GM23248 (cell line): ENCODE measurements around the gene OGFOD1. TPM values are rescaled to one million over a fixed set of nuclear protein-coding genes. Genes with fewer than 3 reads are reported as not detected.
A peak's percentile ranks its signal among the peaks of the same experiment; 100 is the strongest.

Experiments
- DNase-seq: peaks from one replicate; pipeline ENCODE4 v3.0.0-alpha.2; 2015
- H2AFZ ChIP-seq: fragments of 200-600 bp; sonication (generic); 2 replicates; pipeline ENCODE4 v1.6.1; 2016; ENCODE audit warnings: antibody characterized with exemption
- H3F3A ChIP-seq: fragments of 200-600 bp; sonication (generic); 2 replicates; pipeline ENCODE4 v1.6.1; 2016; ENCODE audit warnings: mild to moderate bottlenecking, antibody characterized with exemption, mixed run types; ENCODE audit not compliant: insufficient read depth
- H3K27ac ChIP-seq: fragments of 200-600 bp; sonication (generic); 2 replicates; pipeline ENCODE4 v1.5.1; 2016; ENCODE audit warnings: mild to moderate bottlenecking
- H3K27me3 ChIP-seq: fragments of 200-600 bp; sonication (generic); replicated peaks from 2 replicates; pipeline ENCODE4 v1.6.1; 2016; ENCODE audit warnings: mild to moderate bottlenecking; ENCODE audit not compliant: insufficient read depth
- H3K36me3 ChIP-seq: fragments of 200-600 bp; sonication (generic); 2 replicates; pipeline ENCODE4 v1.6.1; 2016; ENCODE audit warnings: low read depth, mild to moderate bottlenecking
- H3K4me1 ChIP-seq: fragments of 200-600 bp; sonication (generic); 2 replicates; pipeline ENCODE4 v1.6.1; 2016; ENCODE audit warnings: mild to moderate bottlenecking; ENCODE audit not compliant: insufficient read depth
- H3K4me2 ChIP-seq: fragments of 200-600 bp; sonication (generic); one replicate; pipeline ENCODE4 v1.6.1; 2016; ENCODE audit warnings: mild to moderate bottlenecking; ENCODE audit not compliant: unreplicated experiment
- H3K4me3 ChIP-seq: fragments of 200-600 bp; sonication (generic); 2 replicates; pipeline ENCODE4 v1.5.1; 2016; ENCODE audit warnings: mild to moderate bottlenecking
- H3K79me2 ChIP-seq: fragments of 200-600 bp; sonication (generic); 2 replicates; pipeline ENCODE4 v1.6.1; 2016; ENCODE audit warnings: mild to moderate bottlenecking; ENCODE audit not compliant: insufficient read depth
- H3K9ac ChIP-seq: fragments of 200-600 bp; sonication (generic); 2 replicates; pipeline ENCODE4 v1.6.1; 2016; ENCODE audit warnings: mild to moderate bottlenecking
- H3K9me2 ChIP-seq: fragments of 200-600 bp; sonication (generic); 2 replicates; pipeline ENCODE4 v1.6.1; 2016; ENCODE audit warnings: mixed run types, mild to moderate bottlenecking, moderate library complexity; ENCODE audit not compliant: insufficient read depth
- H3K9me3 ChIP-seq: fragments of 200-600 bp; sonication (generic); one replicate; pipeline ENCODE4 v1.6.1; 2017; ENCODE audit warnings: low read depth
- H4K20me1 ChIP-seq: fragments of 200-600 bp; sonication (generic); 2 replicates; pipeline ENCODE4 v1.6.0; 2016; ENCODE audit not compliant: insufficient read depth
- EZH2 ChIP-seq: fragments of 200-600 bp; sonication (generic); IDR thresholded peaks from 2 replicates; pipeline ENCODE4 v1.6.1; 2018; ENCODE audit warnings: antibody characterized with exemption, mild to moderate bottlenecking; ENCODE audit not compliant: insufficient read depth, poor library complexity, severe bottlenecking
- EZH2phosphoT487 ChIP-seq: fragments of 200-600 bp; sonication (generic); IDR thresholded peaks from 2 replicates; pipeline ENCODE4 v1.6.1; 2018; ENCODE audit warnings: antibody characterized with exemption, moderate library complexity, mild to moderate bottlenecking, low read depth; ENCODE audit not compliant: insufficient read depth
- WGBS, 2 experiments: methylation state at CpG; one replicate each; pipeline ENCODE4 v1.1.6; 2015 to 2017; ENCODE audit warnings: low lambda C conversion rate in 2 of 2, low coverage in 1 of 2; ENCODE audit errors: missing lambda C conversion rate in 2 of 2; 5-methylcytosine and 5-hydroxymethylcytosine counted together
- in situ Hi-C: fragments of 300-500 bp; cut with MboI; formaldehyde crosslinking; loops from 2 replicates; pipeline ENCODE4 v1.15.0; 2020
- polyA plus RNA-seq: library from polyadenylated mRNA; unstranded; fragments of >200 nt; fragmentation: Nextera tagmentation; extraction: Ambion mirVana; gene quantifications from 2 replicates; pipeline ENCODE4 v1.2.1, GENCODE V29; 2016
- total RNA-seq: library from RNA; depleted of rRNA; stranded (reverse); fragments of >200 nt; shearing (Covaris generic); gene quantifications from 2 replicates; pipeline ENCODE4 v1.2.3, GENCODE V29; 2014

OGFOD1 gene
- total and polyA plus RNA-seq, 2 experiments from 2014 or later: 59.1 to 101 TPM

- peaks cover 65% of the 10 kb centered on the region for H3K79me2 ChIP-seq
- H3F3A ChIP-seq: peaks cover 16% of the 10 kb centered on the region
- peaks cover 19% of the 10 kb centered on the region for H3K4me1 ChIP-seq
- WGBS, 2 experiments: 96 to 100% methylated on average over 1 of the region's 1 CpG
- H3K4me2 ChIP-seq: no peak overlapping the region
- H3K9ac ChIP-seq: no peak overlapping the region
- no peak for TF ChIP-seq EZH2
- no peak for TF ChIP-seq EZH2phosphoT487
- no peak for DNase-seq
- no peaks in the 10 kb centered on the region for H4K20me1 ChIP-seq
- H3K4me3 ChIP-seq: no peak overlapping the region
- peaks cover 21% of the 10 kb centered on the region; the same call in 1 of the 2 replicates for H3K36me3 ChIP-seq
- in situ Hi-C loops: no loop called here
- H3K27ac ChIP-seq: no peak overlapping the region
- no peaks in the 10 kb centered on the region for H3K9me3 ChIP-seq
- no peak overlapping the region for H2AFZ ChIP-seq
- H3K9me2 ChIP-seq: no peaks in the 10 kb centered on the region
- no peaks in the 10 kb centered on the region for H3K27me3 ChIP-seq
Observed at GRCh38 chr16:56512025-56512424, 60.7 kb downstream of the OGFOD1 start.

GRCh38 chr16:56513091-56513490 lies 61.7 kb downstream of the OGFOD1 start:
- Histone ChIP-seq H3K4me2 (no peak overlapping the region), H4K20me1 (no peaks in the 10 kb centered on the region), H2AFZ (no peak overlapping the region), H3K27me3 (no peaks in the 10 kb centered on the region), H3K27ac (no peak overlapping the region), H3K36me3 (peaks cover 19% of the 10 kb centered on the region; the same call in 1 of the 2 replicates), H3K9me2 (no peaks in the 10 kb centered on the region), H3K79me2 (peaks cover 75% of the 10 kb centered on the region), H3F3A (peaks cover 5% of the 10 kb centered on the region), H3K9ac (no peak overlapping the region), H3K4me1 (peaks cover 17% of the 10 kb centered on the region), H3K4me3 (no peak overlapping the region), H3K9me3 (no peaks in the 10 kb centered on the region)
- WGBS, 2 experiments: 97 to 98% methylated on average over 2 of the region's 2 CpGs
- in situ Hi-C loops: no loop called here
- no peak for TF ChIP-seq EZH2phosphoT487
- TF ChIP-seq EZH2: no peak
- no peak for DNase-seq

GRCh38 chr16:56513972-56514371 lies 62.6 kb downstream of the OGFOD1 start:
- no peak overlapping the region for H3K27ac ChIP-seq
- DNase-seq: peak; percentile 71
- H3F3A ChIP-seq: peaks cover 5% of the 10 kb centered on the region; the same call in 1 of the 2 replicates
- in situ Hi-C loops: no loop called here
- peaks cover 10% of the 10 kb centered on the region; the same call in 1 of the 2 replicates for H3K36me3 ChIP-seq
- no peak overlapping the region for H3K4me3 ChIP-seq
- H2AFZ ChIP-seq: no peak overlapping the region
- H4K20me1 ChIP-seq: no peaks in the 10 kb centered on the region
- H3K4me2 ChIP-seq: no peak overlapping the region
- 81 to 89% methylated on average over 3 of the region's 3 CpGs for WGBS, 2 experiments
- no peaks in the 10 kb centered on the region for H3K27me3 ChIP-seq
- no peak overlapping the region for H3K9ac ChIP-seq
- peaks cover 84% of the 10 kb centered on the region for H3K79me2 ChIP-seq
- no peaks in the 10 kb centered on the region for H3K9me2 ChIP-seq
- peaks cover 26% of the 10 kb centered on the region for H3K4me1 ChIP-seq
- no peaks in the 10 kb centered on the region for H3K9me3 ChIP-seq
- TF ChIP-seq EZH2 (no peak), EZH2phosphoT487 (no peak)

- no peak for TF ChIP-seq EZH2
- no peak for TF ChIP-seq EZH2phosphoT487
- H3K4me3 ChIP-seq: no peak overlapping the region
- DNase-seq: peak; percentile 34
- peaks cover 5% of the 10 kb centered on the region; the same call in 1 of the 2 replicates for H3F3A ChIP-seq
- 72 to 73% methylated on average over 3 of the region's 3 CpGs for WGBS, 2 experiments
- H3K9ac ChIP-seq: no peak overlapping the region
- H3K4me2 ChIP-seq: no peak overlapping the region
- H3K9me2 ChIP-seq: no peaks in the 10 kb centered on the region
- no peaks in the 10 kb centered on the region for H3K9me3 ChIP-seq
- no peak overlapping the region for H3K27ac ChIP-seq
- H2AFZ ChIP-seq: no peak overlapping the region
- H3K79me2 ChIP-seq: peaks cover 91% of the 10 kb centered on the region
- H3K27me3 ChIP-seq: no peaks in the 10 kb centered on the region
- peaks cover 1% of the 10 kb centered on the region; the same call in 1 of the 2 replicates for H3K36me3 ChIP-seq
- H3K4me1 ChIP-seq: peaks cover 26% of the 10 kb centered on the region
- in situ Hi-C loops: no loop called here
- no peaks in the 10 kb centered on the region for H4K20me1 ChIP-seq
Observed at GRCh38 chr16:56514845-56515244, 63.5 kb downstream of the OGFOD1 start.
